Suprapubic skin (tissue), 4 donors: ENCODE data around the gene FOXL3. TPM values are rescaled to one million over a fixed set of nuclear protein-coding genes. Genes with fewer than 3 reads are reported as not detected.

Source experiments
- DNase-seq, 2 donors: peaks; one replicate each; pipeline ENCODE4 v3.0.0-alpha.2; 2019; ENCODE audit warnings: low spot score in 2 of 2
- H3K27ac ChIP-seq: fragments of 200-600 bp; sonication (generic); one replicate; pipeline ENCODE4 v1.5.1; 2019
- H3K27me3 ChIP-seq: fragments of 200-600 bp; sonication (generic); one replicate; pipeline ENCODE4 v1.5.1; 2019
- H3K36me3 ChIP-seq: fragments of 200-600 bp; sonication (generic); one replicate; pipeline ENCODE4 v1.5.1; 2019
- H3K4me1 ChIP-seq: fragments of 200-600 bp; sonication (generic); one replicate; pipeline ENCODE4 v1.5.1; 2019
- H3K4me3 ChIP-seq: fragments of 200-600 bp; sonication (generic); one replicate; pipeline ENCODE4 v1.5.1; 2019; ENCODE audit warnings: mild to moderate bottlenecking
- H3K9me3 ChIP-seq: fragments of 200-600 bp; sonication (generic); one replicate; pipeline ENCODE4 v1.5.1; 2019
- EP300 ChIP-seq: sonication (generic); formaldehyde crosslinking; IDR thresholded peaks from one replicate; pipeline ENCODE4 v1.6.1; 2017; ENCODE audit warnings: antibody characterized with exemption
- POLR2A ChIP-seq, 2 donors: fragments of 450-650 bp; IDR thresholded peaks; one replicate each; pipeline ENCODE4 v1.6.1; 2017; ENCODE audit warnings: antibody characterized with exemption in 2 of 2, mild to moderate bottlenecking in 2 of 2, moderate library complexity in 2 of 2
- POLR2AphosphoS5 ChIP-seq, 3 donors: sonication (generic); formaldehyde crosslinking; IDR thresholded peaks; one replicate each; pipeline ENCODE4 v1.6.1; 2017; ENCODE audit warnings: antibody characterized with exemption in 3 of 3
- WGBS: methylation state at CpG from one replicate; pipeline ENCODE4 v1.1.5; 2018; 5-methylcytosine and 5-hydroxymethylcytosine counted together
- total RNA-seq, 4 donors: library from RNA; depleted of rRNA; stranded (reverse); fragments of >200 nt; gene quantifications; one replicate each; pipeline ENCODE4 v1.1.0, GENCODE V29; 2016
- TF ChIP-seq, protein P1 (sequence below), 2 donors: fragments of 200-600 bp in 1 of 2; fragments of 450-650 bp in 1 of 2; sonication (generic) in 1 of 2; IDR thresholded peaks; one replicate each; pipeline ENCODE4 v1.5.1; 2016 to 2019; ENCODE audit warnings: antibody characterized with exemption in 2 of 2, mild to moderate bottlenecking in 1 of 2, moderate library complexity in 1 of 2

FOXL3 gene
- total RNA-seq, 4 donors from 2014 or later, result not detected

DNA sequence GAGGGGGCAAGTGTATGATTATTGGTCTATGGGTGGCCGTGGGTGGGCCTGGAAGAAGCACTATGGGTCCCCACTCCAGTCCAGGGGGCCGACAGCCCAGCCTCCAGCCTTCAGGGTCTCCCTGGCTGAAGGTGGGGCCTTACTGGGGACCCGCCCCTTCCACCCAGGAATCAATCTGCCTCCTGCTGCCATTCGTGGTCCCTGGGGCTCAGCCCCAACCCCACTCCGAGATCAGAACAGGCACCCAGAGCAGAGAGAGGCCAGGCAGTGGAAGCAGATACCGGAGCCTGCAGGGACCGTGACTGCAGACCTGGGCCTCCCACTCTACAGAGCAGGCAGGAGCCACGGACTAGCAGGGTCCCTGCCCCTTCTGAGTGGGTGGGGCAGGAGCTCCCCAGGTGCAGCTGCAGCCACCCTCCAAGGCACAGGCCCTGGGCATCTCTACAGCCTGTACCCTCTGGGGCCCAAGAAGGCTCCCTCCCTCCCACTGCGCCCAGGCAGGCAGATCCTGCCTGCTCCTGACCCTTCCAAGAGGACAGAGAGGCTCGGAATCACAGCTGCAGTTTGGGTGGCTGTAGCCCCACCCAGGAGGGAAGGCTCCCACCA, 13.6 kb upstream of the FOXL3 start:
- no peak overlapping the region for H3K27ac ChIP-seq
- no peaks in the 10 kb centered on the region for H3K36me3 ChIP-seq
- no peak overlapping the region for H3K4me3 ChIP-seq
- no peak for DNase-seq
- no peaks in the 10 kb centered on the region for H3K9me3 ChIP-seq
- no peak for TF ChIP-seq EP300
- TF ChIP-seq POLR2AphosphoS5 (IDR thresholded peaks at IDR 0.05), result no peak
- TF ChIP-seq, protein P1, sequence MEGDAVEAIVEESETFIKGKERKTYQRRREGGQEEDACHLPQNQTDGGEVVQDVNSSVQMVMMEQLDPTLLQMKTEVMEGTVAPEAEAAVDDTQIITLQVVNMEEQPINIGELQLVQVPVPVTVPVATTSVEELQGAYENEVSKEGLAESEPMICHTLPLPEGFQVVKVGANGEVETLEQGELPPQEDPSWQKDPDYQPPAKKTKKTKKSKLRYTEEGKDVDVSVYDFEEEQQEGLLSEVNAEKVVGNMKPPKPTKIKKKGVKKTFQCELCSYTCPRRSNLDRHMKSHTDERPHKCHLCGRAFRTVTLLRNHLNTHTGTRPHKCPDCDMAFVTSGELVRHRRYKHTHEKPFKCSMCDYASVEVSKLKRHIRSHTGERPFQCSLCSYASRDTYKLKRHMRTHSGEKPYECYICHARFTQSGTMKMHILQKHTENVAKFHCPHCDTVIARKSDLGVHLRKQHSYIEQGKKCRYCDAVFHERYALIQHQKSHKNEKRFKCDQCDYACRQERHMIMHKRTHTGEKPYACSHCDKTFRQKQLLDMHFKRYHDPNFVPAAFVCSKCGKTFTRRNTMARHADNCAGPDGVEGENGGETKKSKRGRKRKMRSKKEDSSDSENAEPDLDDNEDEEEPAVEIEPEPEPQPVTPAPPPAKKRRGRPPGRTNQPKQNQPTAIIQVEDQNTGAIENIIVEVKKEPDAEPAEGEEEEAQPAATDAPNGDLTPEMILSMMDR (IDR thresholded peaks at IDR 0.05), result no peak
- TF ChIP-seq POLR2A (IDR thresholded peaks at IDR 0.05), result no peak
- WGBS, result 43% methylated on average over 1 of the region's 10 CpGs
- H3K27me3 ChIP-seq, result peaks cover 6% of the 10 kb centered on the region
- no peaks in the 10 kb centered on the region for H3K4me1 ChIP-seq

DNA sequence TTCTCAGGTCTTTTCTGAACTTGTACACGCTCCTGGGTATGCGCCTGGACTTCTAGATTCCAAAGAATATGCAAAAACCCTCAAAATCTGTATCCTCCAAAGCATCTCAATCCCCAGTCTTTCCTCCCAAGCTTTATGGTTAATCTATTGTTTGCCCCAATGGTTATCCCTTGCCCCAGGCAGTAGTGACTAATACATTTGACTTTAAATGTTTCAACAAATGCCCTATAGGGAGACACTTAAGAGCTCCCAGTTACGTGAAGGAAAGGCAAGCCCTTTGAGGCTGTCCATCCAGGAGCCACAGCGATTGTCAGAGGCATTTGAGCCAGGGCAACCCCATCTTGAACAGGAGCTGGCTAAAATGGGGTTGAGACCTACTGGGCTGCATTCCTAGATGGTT, 12.7 kb upstream of the FOXL3 start:
- no peak for TF ChIP-seq POLR2A (IDR thresholded peaks at IDR 0.05)
- no peak for TF ChIP-seq POLR2AphosphoS5 (IDR thresholded peaks at IDR 0.05)
- TF ChIP-seq EP300, result no peak
- TF ChIP-seq, protein P1 (IDR thresholded peaks at IDR 0.05), result no peak
- 89% methylated on average over 4 of the region's 4 CpGs for WGBS

DNA sequence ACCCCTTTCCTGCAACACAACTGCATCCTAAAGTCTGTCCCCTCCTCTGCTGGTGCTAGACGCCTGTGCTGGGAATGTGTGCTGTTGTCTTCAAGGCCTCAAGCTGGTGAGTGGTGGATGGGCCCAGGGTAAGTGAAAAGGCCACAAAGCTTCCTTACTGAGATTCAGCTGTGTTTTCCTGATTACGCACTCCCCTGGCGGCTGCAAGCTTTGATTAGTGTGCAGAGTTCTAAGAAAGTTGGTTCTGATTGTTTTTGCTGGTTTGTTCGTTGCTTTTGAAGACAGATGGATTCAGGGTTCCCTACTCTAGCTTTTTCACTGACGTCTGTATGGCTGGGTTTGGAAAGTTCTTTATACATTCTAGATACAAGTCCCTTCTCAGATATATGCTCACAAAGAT, 11.9 kb upstream of the FOXL3 start:
- no peaks in the 10 kb centered on the region for H3K4me1 ChIP-seq
- H3K36me3 ChIP-seq, result no peaks in the 10 kb centered on the region
- no peak overlapping the region for H3K27ac ChIP-seq
- no peak for TF ChIP-seq POLR2A (IDR thresholded peaks at IDR 0.05)
- TF ChIP-seq POLR2AphosphoS5 (IDR thresholded peaks at IDR 0.05), result no peak
- TF ChIP-seq, protein P1 (IDR thresholded peaks at IDR 0.05), result no peak
- no peak for TF ChIP-seq EP300
- H3K27me3 ChIP-seq, result peaks cover 6% of the 10 kb centered on the region
- 86% methylated on average over 5 of the region's 5 CpGs for WGBS
- H3K9me3 ChIP-seq, result no peaks in the 10 kb centered on the region
- H3K4me3 ChIP-seq, result no peak overlapping the region
- no peak for DNase-seq

More for the DNA sequence above, 12.7 kb upstream of the FOXL3 start:
- no peak overlapping the region for H3K4me3 ChIP-seq
- H3K9me3 ChIP-seq, result no peaks in the 10 kb centered on the region
- no peak for DNase-seq
- no peaks in the 10 kb centered on the region for H3K36me3 ChIP-seq
- H3K27me3 ChIP-seq, result peaks cover 6% of the 10 kb centered on the region
- no peak overlapping the region for H3K27ac ChIP-seq
- H3K4me1 ChIP-seq, result no peaks in the 10 kb centered on the region

DNA sequence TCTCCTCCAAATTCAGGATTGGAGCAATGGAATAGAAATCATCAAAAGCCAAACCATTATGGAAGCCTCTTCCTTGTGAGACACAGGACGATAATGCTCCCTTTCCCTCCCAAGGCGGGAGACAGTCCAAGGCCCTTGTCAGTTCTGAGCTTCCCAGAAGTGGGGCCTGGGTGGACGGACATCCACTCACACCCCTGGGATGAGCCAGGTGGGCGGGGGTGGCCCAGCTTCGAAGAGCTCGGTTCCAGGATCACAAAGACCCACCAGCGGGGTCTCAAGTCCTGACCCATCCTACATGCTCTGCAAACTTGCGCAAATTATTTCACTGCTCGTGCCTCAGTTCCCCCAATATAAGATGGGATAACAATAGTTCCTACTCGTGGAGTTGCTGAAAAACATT, 10.1 kb upstream of the FOXL3 start:
- peaks cover 10% of the 10 kb centered on the region for H3K27me3 ChIP-seq
- no peak for TF ChIP-seq EP300
- H3K27ac ChIP-seq, result no peak overlapping the region
- H3K4me3 ChIP-seq, result no peak overlapping the region
- no peaks in the 10 kb centered on the region for H3K9me3 ChIP-seq
- H3K4me1 ChIP-seq, result no peaks in the 10 kb centered on the region
- 88% methylated on average over 6 of the region's 10 CpGs for WGBS
- no peak for DNase-seq
- no peaks in the 10 kb centered on the region for H3K36me3 ChIP-seq

DNA sequence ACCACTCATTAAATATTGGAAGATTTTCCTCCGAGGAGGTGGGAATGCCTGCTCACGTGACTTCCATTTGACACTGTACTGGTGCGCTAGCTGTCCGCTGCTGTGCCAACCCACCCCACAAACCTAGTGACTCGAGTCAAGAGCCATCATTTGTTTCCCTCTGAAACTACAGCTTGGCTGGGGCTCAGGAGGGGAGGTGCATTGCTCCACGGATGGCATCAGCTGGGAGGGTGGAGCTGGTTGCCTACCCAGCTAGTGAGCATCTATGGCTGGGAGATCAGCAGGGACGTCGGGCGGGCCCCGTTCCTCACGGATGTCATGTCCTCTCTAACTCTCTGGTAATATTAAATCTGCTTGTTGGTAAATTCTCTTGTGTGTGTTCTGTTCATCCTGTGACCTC, 9.5 kb upstream of the FOXL3 start:
- no peaks in the 10 kb centered on the region for H3K9me3 ChIP-seq
- TF ChIP-seq POLR2AphosphoS5 (IDR thresholded peaks at IDR 0.05) (no peak), EP300 (no peak), POLR2A (IDR thresholded peaks at IDR 0.05) (no peak)
- TF ChIP-seq, protein P1 (IDR thresholded peaks at IDR 0.05), result no peak
- no peak overlapping the region for H3K4me3 ChIP-seq
- DNase-seq, result no peak
- peaks cover 15% of the 10 kb centered on the region for H3K27me3 ChIP-seq
- no peak overlapping the region for H3K27ac ChIP-seq
- no peaks in the 10 kb centered on the region for H3K4me1 ChIP-seq
- no peaks in the 10 kb centered on the region for H3K36me3 ChIP-seq
- WGBS, result 66% methylated on average over 11 of the region's 11 CpGs

DNA sequence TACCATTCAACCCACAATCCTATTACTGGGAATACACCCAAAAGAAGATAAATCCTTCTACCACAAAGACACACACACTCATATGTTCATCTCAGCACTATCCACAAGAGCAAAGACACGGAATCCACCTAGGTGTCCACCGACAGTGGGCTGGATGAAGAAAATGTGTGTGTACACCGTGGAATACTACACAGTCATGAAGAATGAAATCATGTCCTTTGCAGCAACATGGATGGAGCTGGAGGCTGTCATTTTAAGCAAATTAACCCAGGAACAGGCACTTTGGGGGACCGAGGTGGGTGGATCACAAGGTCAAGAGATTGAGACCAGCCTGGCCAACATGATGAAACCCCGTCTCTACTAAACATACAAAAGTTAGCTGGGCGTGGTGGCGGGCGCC, 8.3 kb upstream of the FOXL3 start:
- Histone ChIP-seq H3K4me3 (no peak overlapping the region), H3K27me3 (peaks cover 26% of the 10 kb centered on the region)

More for the DNA sequence above, 8.3 kb upstream of the FOXL3 start:
- no peaks in the 10 kb centered on the region for H3K4me1 ChIP-seq
- no peaks in the 10 kb centered on the region for H3K9me3 ChIP-seq
- no peak for DNase-seq
- WGBS, result 94% methylated on average over 8 of the region's 8 CpGs
- no peaks in the 10 kb centered on the region for H3K36me3 ChIP-seq
- no peak overlapping the region for H3K27ac ChIP-seq
- TF ChIP-seq POLR2AphosphoS5 (IDR thresholded peaks at IDR 0.05) (no peak), POLR2A (IDR thresholded peaks at IDR 0.05) (no peak), EP300 (no peak)
- TF ChIP-seq, protein P1 (IDR thresholded peaks at IDR 0.05), result no peak
